Stimulated activated naive CD8-positive, alpha-beta T cell treated with anti-CD3 and anti-CD28 coated beads, Interleukin-15, Interleukin-2, amounts not matched to agents 100 U/mL and 50 U/mL, for 24 hours (primary cell): Measurements from ENCODE around the gene UNC79.

Source experiments
- ATAC-seq: fragments of 150-1000 bp; cut with Tn5 transposase; one replicate; pipeline ENCODE4 v1.10.0; 2021
- DNase-seq: peaks from one replicate; pipeline ENCODE4 v3.0.0; 2021

The UNC79 gene

GRCh38 chr14:93663317-93663716 is 232.6 kb downstream of the UNC79 start:
- ATAC-seq (no peak), DNase-seq (no peak)

- no peak for DNase-seq
- no peak for ATAC-seq
Measured at GRCh38 chr14:93665169-93665568, 234.4 kb downstream of the UNC79 start.

- no peak for ATAC-seq
Measured at GRCh38 chr14:93669632-93670031, 238.9 kb downstream of the UNC79 start.

GRCh38 chr14:93674343-93674742 is 243.6 kb downstream of the UNC79 start:
- DNase-seq (no peak), ATAC-seq (no peak)

More at GRCh38 chr14:93669632-93670031, 238.9 kb downstream of the UNC79 start:
- no peak for DNase-seq

- ATAC-seq: no peak
Measured at GRCh38 chr14:93675651-93676050, 244.9 kb downstream of the UNC79 start.

GRCh38 chr14:93676416-93676958 is 245.7 kb downstream of the UNC79 start:
- ATAC-seq (no peak), DNase-seq (no peak)

More at GRCh38 chr14:93675651-93676050, 244.9 kb downstream of the UNC79 start:
- DNase-seq: no peak

- ATAC-seq (no peak), DNase-seq (no peak)
Measured at GRCh38 chr14:93682459-93682858, 251.7 kb downstream of the UNC79 start.

GRCh38 chr14:93683226-93683625 is 252.5 kb downstream of the UNC79 start:
- DNase-seq (no peak), ATAC-seq (no peak)

GRCh38 chr14:93685121-93685895 is 254.6 kb downstream of the UNC79 start:
- no peak for DNase-seq

GRCh38 chr14:93686268-93686667 is 255.5 kb downstream of the UNC79 start:
- no peak for ATAC-seq
- no peak for DNase-seq

More at GRCh38 chr14:93685121-93685895, 254.6 kb downstream of the UNC79 start:
- no peak for ATAC-seq

GRCh38 chr14:93688239-93688666 is 257.5 kb downstream of the UNC79 start:
- ATAC-seq (no peak), DNase-seq (no peak)

GRCh38 chr14:93688820-93689219 is 258.1 kb downstream of the UNC79 start:
- DNase-seq (no peak), ATAC-seq (no peak)

GRCh38 chr14:93690146-93690545 is 259.4 kb downstream of the UNC79 start:
- ATAC-seq (no peak), DNase-seq (no peak)

- ATAC-seq (no peak), DNase-seq (no peak)
Measured at GRCh38 chr14:93691042-93691780, 260.5 kb downstream of the UNC79 start.

- ATAC-seq: no peak
Measured at GRCh38 chr14:93693914-93694313, 263.2 kb downstream of the UNC79 start.

GRCh38 chr14:93700928-93701327 is 270.2 kb downstream of the UNC79 start:
- ATAC-seq: no peak
- DNase-seq: no peak

More at GRCh38 chr14:93693914-93694313, 263.2 kb downstream of the UNC79 start:
- DNase-seq: no peak

- no peak for DNase-seq
- no peak for ATAC-seq
Measured at GRCh38 chr14:93701562-93701961, 270.8 kb downstream of the UNC79 start.

- DNase-seq: no peak
Measured at GRCh38 chr14:93702946-93703345, 272.2 kb downstream of the UNC79 start.

GRCh38 chr14:93703941-93704340 is 273.2 kb downstream of the UNC79 start:
- ATAC-seq (no peak), DNase-seq (no peak)

More at GRCh38 chr14:93702946-93703345, 272.2 kb downstream of the UNC79 start:
- ATAC-seq: no peak

GRCh38 chr14:93705513-93706156 is 274.9 kb downstream of the UNC79 start:
- no peak for ATAC-seq
- no peak for DNase-seq

GRCh38 chr14:93706360-93706955 is 275.7 kb downstream of the UNC79 start:
- ATAC-seq: no peak
- no peak for DNase-seq

GRCh38 chr14:93707475-93707874 is 276.7 kb downstream of the UNC79 start:
- DNase-seq: no peak
- no peak for ATAC-seq
